NK-92 (cell line): ENCODE measurements around the gene TNNI3K.

Source experiments
- DNase-seq: peaks from one replicate; lab custom pipeline; 2025; ENCODE audit not compliant: unreplicated experiment; lab: John Stamatoyannopoulos, UW

Gene TNNI3K

DNA sequence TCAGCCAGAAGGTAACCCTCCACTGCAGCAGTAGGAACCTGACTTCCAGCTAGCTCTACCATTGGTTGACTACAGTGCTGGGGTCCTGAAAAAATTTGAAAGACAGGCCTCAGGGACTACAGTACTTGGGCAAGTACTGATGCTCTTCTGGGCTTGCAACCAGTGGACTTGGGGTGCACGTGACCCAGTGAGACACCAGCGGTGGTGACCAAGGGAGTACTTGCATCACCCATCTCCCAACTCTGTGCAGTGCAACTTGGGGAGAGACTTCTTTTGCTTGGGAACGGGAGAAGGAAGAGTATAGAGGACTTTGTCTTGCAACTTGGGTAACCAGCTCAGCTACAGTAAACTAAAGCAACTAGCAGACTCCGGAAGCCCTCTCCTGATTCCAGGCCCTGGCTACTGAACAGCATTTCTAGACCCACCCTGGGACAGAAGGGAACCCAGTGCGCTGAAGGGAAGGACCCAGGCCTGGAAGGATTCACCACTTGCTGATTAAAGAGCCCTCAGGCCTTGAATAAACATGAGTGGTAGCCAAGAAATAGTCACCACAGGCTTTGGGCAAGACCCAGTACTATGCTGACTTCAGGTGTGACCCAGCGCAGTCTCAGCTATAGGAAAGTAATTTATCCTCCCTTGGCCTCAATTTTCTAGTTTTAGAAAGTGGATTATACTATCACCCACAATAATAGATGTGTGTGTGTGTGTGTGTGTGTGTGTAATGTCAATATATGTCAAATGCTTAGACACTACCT is 45.6 kb downstream of the TNNI3K start:
- no peak for DNase-seq

DNA sequence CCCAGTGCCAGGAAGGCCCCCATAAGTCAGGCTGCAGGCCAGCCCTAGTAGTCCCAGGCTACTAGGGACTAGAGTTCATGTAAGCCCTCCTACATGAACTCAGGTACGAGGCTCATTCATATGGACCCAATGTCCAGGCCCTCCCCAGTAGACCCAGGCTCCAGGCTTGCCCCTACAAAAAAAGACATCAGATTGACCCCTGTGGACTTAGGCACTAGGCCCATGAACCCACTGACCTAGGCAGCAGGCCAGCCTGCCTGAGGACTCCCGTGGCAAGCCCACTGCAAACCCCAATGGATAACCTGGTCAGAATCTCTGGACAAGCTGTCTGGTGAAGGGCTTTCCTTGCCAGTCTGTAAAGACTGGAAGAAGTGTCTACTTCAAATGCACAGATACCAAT is 51.2 kb downstream of the TNNI3K start:
- no peak for DNase-seq

- no peak for DNase-seq
Observed at GRCh38 chr1:74314438-74314837, 79.3 kb downstream of the TNNI3K start.

DNA sequence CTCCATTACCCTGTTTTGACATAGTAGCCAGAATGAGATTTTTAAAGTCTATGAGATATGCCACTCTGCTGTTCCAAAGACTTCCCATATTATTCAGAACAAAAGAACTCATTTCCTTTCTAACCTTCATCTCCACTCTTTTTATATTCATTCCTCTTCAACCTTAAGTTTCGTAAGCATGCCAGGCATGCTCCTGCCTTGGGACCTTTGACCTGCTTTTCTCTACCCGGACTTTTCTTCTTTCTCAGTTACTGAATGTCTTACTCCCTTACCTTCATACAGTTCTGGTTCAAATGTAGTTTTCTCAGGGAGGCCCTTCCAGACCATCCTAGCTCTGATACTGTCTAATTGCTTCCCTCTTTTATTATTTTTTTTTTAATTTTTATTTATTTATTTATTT is 81.1 kb downstream of the TNNI3K start:
- no peak for DNase-seq

- no peak for DNase-seq
Observed at GRCh38 chr1:74317663-74318062, 82.5 kb downstream of the TNNI3K start.

DNA sequence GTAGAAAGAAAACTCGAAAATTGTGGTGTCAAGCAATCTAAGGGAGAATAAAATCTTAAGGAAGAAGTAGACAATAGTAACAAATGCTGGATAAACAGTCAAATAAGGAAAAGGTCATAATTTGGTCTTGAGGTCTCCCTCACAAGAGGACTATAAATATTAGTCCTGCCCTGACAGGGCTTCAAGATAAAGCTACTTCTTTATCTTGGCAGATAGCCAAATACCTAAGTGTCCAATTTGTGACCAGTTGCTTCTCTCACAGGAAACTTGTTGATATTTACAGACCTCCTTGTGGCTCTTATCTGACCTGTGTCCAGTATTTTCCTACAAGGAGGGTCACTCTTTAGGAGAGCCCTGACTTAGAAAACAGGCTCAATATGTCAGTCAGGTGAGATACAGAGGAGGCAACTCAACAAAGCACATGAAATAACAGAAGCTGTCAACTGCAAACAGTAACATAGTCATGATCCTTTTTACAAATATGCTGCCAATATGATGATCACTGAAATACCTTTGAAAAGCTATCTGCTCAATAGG is 88.8 kb downstream of the TNNI3K start:
- DNase-seq, result no peak

GRCh38 chr1:74324684-74325448 is 89.7 kb downstream of the TNNI3K start:
- DNase-seq, result no peak

DNA sequence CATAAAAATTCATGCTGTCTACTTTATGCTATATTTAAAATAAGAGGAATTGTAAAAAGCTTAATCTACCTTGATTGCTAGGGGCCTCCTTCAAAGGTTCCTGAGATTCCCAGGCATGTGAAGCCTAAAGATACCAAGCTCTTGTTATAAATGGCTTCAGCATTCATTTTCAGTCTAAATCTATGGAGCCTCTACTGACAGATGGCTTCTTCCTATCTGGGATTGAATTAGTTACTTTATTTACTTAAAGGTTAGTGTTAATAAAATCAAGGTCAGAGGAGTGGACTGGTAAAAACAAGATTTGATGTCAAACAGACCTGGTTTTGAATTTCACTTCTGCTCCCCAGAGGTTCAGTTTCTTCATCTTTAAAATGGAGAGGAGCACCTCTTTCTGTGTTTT is 93.7 kb downstream of the TNNI3K start:
- no peak for DNase-seq

DNA sequence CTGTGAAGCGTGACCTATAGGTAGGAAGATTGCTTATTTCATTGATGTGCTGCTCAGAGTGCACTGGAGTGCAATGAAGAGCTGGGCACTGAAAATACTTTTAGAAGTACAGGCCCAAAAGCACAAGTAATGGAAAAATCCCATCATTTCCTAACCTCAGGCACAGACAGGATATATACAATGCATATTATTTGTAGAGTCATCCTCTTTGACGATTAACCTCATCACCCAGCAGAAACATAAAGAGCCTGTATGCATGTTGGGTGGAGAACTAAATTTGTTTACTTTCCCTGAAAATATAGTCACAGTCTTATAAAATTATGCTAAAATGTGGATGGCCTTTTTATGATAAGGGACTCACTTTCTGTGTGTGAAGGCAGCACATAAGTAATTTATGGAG is 98.1 kb downstream of the TNNI3K start:
- no peak for DNase-seq

- no peak for DNase-seq
Observed at GRCh38 chr1:74334147-74334546, 99.0 kb downstream of the TNNI3K start.

DNA sequence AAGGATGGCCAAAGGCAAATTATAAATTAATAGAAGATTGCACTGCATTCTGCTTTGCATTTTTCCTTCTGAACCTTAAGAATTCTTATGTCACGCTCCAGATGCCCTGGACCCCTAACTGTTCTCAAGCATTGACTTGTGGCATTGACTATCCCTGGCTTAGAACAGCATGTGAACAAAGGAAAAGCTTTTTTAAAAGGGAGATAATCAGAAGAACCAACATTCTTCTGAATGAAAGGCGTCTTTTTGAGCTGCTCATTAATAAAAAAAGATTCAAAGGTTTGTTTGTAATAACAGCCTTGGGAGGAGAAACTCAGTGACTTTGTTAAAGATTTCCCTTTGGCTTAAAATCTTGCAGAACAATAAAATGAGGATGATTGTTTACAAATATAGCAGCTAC is 105.5 kb downstream of the TNNI3K start:
- DNase-seq, result no peak

GRCh38 chr1:74341702-74342339 is 106.6 kb downstream of the TNNI3K start:
- no peak for DNase-seq

DNA sequence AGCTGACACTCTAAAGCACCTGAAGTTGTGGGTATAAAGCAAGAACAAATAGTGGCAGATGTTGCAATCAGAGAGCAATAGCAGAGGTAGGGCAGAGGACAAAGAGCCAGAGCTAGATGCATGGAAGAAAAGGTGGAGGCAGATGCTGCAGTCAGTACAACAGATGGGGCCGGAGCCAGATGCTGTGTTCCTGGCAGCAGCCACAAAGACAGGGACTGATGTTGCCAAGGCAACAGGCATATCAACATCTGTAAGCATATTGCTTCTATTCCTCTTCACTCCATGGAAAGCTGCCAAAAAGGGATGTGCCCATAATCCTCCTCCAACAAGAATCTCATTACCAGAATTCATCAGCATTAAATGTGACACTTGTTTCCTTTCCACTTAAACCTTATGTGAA is 108.0 kb downstream of the TNNI3K start:
- no peak for DNase-seq

- no peak for DNase-seq
Observed at GRCh38 chr1:74344387-74344786, 109.2 kb downstream of the TNNI3K start.

DNA sequence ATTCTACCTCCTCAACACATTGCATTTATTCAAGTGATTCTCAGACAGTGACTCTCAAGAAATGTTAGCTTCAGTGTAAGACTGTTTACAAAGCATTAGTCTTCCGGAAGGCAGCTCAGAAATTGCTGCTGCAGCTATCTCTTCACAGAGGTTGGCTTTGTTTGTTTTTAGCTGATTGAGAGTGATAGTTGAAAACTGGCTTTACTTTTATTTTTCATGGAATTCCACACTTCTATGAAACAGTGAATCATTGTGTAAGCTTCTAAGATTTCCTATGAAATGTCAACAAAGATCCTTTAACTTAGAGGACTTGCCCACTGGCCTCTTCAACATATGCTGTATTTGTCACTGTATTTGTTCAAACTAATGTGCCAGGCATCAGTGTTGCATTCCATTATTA is 121.3 kb downstream of the TNNI3K start:
- DNase-seq, result no peak

DNA sequence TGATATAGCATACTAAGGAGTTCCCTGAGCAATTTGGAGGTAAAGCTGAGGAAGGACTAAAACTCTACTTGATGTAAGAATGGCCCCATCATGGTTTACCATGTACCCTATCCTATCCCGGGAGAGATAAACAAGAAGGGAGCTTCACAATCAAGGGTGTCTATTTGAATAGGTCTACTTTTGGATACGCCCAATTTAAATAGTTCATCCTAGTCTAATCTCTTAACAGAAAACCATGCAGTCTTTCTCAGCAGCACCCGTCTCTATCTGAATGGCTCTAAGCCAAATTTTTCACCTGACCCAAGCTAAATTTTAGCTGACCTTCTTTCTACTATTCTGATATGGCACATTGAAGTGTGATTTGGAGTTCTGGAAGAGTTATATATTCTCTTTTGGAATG is 122.0 kb downstream of the TNNI3K start:
- DNase-seq, result no peak

- no peak for DNase-seq
Observed at GRCh38 chr1:74357756-74358155, 122.6 kb downstream of the TNNI3K start.

DNA sequence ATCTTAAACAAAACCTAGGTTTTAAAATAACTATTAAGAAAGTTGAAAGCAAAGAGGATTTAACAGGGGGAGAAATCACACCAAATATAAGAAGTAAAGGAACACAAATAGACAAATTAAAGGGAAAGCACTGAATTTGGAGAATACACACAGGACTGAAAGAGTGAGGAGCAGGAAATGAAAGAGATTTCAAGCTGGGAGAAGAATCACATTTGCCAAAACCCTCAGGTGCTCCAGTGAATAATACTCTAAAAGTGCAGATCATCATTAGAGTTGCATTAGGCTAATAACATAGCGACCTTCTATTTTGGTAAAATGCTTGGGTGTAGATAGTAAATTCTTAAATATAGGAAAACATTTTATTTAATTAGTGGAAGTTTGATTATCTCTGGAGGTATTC is 127.5 kb downstream of the TNNI3K start:
- no peak for DNase-seq

DNA sequence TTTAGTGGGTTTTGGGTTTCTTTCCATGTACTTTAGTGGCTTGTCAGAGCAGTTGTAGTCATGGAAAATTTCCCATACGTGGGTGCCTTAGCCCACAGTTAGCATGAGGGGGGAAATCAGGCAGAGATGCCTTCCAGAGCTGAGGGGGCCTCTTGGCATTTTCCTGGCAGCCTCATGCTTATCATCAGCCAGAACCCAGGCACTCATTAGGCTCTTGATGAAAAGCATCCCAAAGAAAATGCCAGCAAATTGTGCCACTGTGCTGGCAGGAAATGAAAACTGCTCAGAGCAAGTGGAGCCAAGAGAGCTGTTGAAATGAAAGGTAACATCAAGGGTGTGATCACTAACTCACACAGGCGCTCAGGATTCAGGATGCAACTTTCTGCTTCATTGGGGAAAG is 128.0 kb downstream of the TNNI3K start:
- DNase-seq, result no peak

- DNase-seq, result no peak
Observed at GRCh38 chr1:74367175-74367813, 132.1 kb downstream of the TNNI3K start.

DNA sequence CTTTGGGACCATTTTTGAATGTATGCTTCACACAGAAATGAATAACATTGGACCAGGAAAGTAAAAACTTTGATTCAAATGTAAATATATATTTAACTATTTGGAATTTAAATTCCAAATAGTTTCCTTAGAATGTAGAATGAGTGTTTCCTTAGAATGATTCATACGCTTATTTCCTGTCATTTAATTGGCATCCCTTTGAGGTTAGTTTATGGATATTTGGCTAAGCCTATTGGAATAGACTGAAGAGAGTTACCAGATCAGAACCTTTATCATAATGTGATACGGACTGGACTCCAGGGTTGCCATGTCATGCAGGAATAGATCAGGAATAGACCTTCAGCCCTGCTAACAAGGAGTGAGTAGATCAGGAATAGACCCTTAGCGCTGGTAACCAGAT is 133.1 kb downstream of the TNNI3K start:
- DNase-seq, result no peak
